ENCODE measurements around the gene CINP. TPM values are rescaled to one million over a fixed set of nuclear protein-coding genes. Genes with fewer than 3 reads are reported as not detected.

Gene CINP
- total RNA-seq, result 33.5 and 43.1 TPM in 2 replicates

GRCh38 chr14:102362545-102363181 lies at the start of gene CINP, which contains the start of gene TECPR2:
TSS of gene CINP (minus strand) at chr14:102362890. CDS start at chr14:102362851, 39 bp downstream.
TSS of gene TECPR2 (plus strand) at chr14:102362941. CDS start at chr14:102376722, 13,781 bp downstream.

GRCh38 chr14:102319351-102320032 lies 43.2 kb downstream of the CINP start, which contains the start of gene ZNF839:
TSS of gene ZNF839 (plus strand) at chr14:102319746. CDS start at chr14:102319766, 20 bp downstream.

GRCh38 chr14:102304611-102305506 lies 57.8 kb downstream of the CINP start, which contains the start of gene MOK:
TSS of gene MOK (minus strand) at chr14:102305164. CDS start at chr14:102304968, 196 bp downstream.

Other genes with a start within 250 kb of the CINP start
- gene WDR20, start 223.0 kb downstream of the CINP start, total RNA-seq, result 12.8 and 16.7 TPM in 2 replicates
- gene MOK, start 57.7 kb downstream of the CINP start, total RNA-seq, result 1.8 and 2.8 TPM in 2 replicates
- gene ZNF839, start 43.1 kb downstream of the CINP start, total RNA-seq, result 7.3 and 7.5 TPM in 2 replicates
- gene TECPR2, start 51 bp upstream of the CINP start, total RNA-seq, result 6.0 and 18.8 TPM in 2 replicates
- gene ANKRD9, start 146.9 kb upstream of the CINP start, total RNA-seq, result 8.4 and 9.4 TPM in 2 replicates
- gene RCOR1, start 229.8 kb upstream of the CINP start, total RNA-seq, result 10.2 and 21.8 TPM in 2 replicates